Esophagus muscularis mucosa (tissue), 4 donors: ENCODE data around the gene MXI1.

ENCODE experiments used
- CTCF ChIP-seq, 3 experiments: fragments of 200-600 bp in 2 of 3; fragments of 450-650 bp in 1 of 3; sonication (generic) in 2 of 3; IDR thresholded peaks; one replicate each; pipeline ENCODE4 v1.5.1; 2017 to 2019; ENCODE audit warnings: antibody characterized with exemption in 3 of 3, mild to moderate bottlenecking in 2 of 3, moderate library complexity in 1 of 3
- EP300 ChIP-seq: sonication (generic); formaldehyde crosslinking; IDR thresholded peaks from one replicate; pipeline ENCODE4 v1.6.1; 2017; ENCODE audit warnings: antibody characterized with exemption
- POLR2A ChIP-seq: fragments of 450-650 bp; IDR thresholded peaks from one replicate; pipeline ENCODE4 v1.6.1; 2017; ENCODE audit warnings: antibody characterized with exemption, moderate library complexity, mild to moderate bottlenecking, low read depth
- POLR2AphosphoS5 ChIP-seq, 2 donors: sonication (generic); formaldehyde crosslinking; IDR thresholded peaks; one replicate each; pipeline ENCODE4 v1.6.1; 2017; ENCODE audit warnings: antibody characterized with exemption in 2 of 2

GRCh38 chr10:110176141-110177030 lies 31.0 kb upstream of the MXI1 start:
- TF ChIP-seq CTCF (IDR thresholded peaks at IDR 0.05) (no peak), POLR2AphosphoS5 (IDR thresholded peaks at IDR 0.05) (no peak), POLR2A (no peak), EP300 (no peak)
